ENCODE data around the gene BBLN.

BBLN gene

DNA sequence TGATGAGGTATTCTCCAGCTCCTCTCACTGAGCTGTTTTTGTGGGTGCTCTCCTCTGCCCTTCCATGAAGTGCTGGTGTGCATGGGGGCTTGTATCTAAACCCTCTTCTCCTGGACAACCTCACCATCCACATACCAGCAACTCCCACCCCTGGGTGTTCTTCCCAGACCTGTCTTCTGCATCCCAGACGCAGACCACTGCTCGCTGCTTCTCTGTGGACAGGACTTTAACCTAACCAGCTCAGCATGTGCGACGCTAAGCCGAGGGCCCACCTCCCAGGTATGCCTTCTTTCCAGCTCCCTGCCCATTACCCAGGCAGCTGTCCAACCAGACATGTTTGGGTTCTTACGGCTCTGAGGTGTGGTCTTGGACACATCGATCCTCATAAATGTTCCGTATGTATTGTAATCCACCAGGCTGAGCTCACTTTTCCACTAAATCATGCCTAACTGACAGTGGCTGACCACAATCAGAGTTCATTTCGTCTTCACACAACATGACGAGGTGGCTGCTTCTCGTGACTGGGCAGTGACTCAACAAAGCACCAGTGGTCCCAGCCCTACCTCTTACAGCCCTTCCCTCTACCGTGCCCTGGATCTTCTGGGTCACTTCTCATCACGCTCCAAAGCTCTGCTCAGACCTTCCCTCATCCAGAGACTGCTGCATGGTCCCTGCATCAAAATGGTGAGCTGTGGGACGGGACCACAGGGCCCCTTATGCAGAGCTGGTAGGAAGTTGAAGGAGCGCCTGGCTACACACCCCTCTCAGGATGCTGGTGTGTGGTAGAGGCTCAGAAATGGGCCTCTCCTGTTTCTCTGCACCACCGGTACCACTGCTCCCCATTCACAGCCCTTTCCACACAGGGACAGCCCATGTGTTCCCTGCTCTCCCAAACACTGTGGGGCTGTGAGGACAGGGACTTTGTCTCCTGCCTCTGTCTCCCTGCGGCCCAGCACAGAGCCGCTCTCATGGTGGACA, 23.0 kb upstream of the BBLN start:
- H3K36me3 ChIP-seq, result no peaks in the 10 kb centered on the region
- H3K4me3 ChIP-seq, result no peak overlapping the region
- no peaks in the 10 kb centered on the region for H3K9me3 ChIP-seq
- peaks cover 62% of the 10 kb centered on the region for H3K27me3 ChIP-seq
- no peak overlapping the region for H3K27ac ChIP-seq
- no peaks in the 10 kb centered on the region for H4K20me1 ChIP-seq
- TF ChIP-seq Cebpa-rat (IDR thresholded peaks at IDR 0.05), result no peak
- no peak overlapping the region for H3K9ac ChIP-seq
- H3K4me2 ChIP-seq, result no peak overlapping the region
- peaks cover 10% of the 10 kb centered on the region for H3K4me1 ChIP-seq

DNA sequence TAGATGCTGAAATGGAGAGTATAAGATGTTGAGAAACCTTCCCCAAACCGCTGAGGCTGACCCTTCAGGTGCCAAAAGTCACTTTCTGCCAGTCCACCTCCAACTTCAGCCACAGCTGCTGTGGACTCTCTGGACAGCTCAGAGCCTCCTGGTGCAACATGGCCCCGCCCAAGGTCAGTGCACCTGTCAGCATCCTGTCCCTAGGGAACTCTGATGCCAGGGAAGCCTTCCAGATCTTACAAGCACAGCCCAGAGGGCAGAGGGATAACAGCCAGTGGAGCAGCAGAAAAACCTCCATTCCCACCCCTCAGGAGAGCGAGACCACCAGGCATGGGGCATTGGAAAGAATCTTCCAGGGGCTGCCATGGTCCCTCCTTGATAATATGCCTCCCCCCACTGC, 22.1 kb upstream of the BBLN start:
- H3K4me1 ChIP-seq, result peaks cover 16% of the 10 kb centered on the region
- no peaks in the 10 kb centered on the region for H3K9me3 ChIP-seq
- no peaks in the 10 kb centered on the region for H4K20me1 ChIP-seq
- no peak overlapping the region for H3K4me2 ChIP-seq
- no peak overlapping the region for H3K27ac ChIP-seq
- peaks cover 53% of the 10 kb centered on the region for H3K27me3 ChIP-seq
- H3K36me3 ChIP-seq, result no peaks in the 10 kb centered on the region
- no peak overlapping the region for H3K4me3 ChIP-seq
- H3K9ac ChIP-seq, result no peak overlapping the region
- no peak for TF ChIP-seq Cebpa-rat (IDR thresholded peaks at IDR 0.05)

DNA sequence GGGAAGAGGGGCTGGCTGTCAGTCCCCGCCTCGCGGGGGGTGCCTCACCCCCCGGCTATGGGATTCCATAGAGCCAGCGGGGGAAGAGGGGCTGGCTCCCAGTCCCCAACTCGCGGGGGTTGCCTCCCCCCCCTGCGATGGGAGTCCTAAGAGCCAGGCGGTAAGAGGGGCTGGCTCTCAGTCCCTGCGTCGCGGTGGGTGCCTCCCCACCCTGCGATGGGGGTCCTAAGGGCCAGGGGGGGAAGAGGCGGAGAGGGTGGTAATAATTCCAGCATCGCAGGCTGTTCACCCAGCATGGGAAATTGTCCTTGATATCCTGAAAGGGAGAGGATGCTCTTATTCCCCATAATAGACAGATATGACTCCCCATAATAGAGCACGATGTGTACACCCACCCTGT, 20.4 kb upstream of the BBLN start:
- Histone ChIP-seq H3K9me3 (no peaks in the 10 kb centered on the region), H3K27ac (no peak overlapping the region), H4K20me1 (no peaks in the 10 kb centered on the region), H3K27me3 (peaks cover 37% of the 10 kb centered on the region), H3K36me3 (no peaks in the 10 kb centered on the region), H3K9ac (no peak overlapping the region), H3K4me2 (no peak overlapping the region), H3K4me3 (no peak overlapping the region), H3K4me1 (peaks cover 16% of the 10 kb centered on the region)
- TF ChIP-seq Cebpa-rat (IDR thresholded peaks at IDR 0.05), result no peak

DNA sequence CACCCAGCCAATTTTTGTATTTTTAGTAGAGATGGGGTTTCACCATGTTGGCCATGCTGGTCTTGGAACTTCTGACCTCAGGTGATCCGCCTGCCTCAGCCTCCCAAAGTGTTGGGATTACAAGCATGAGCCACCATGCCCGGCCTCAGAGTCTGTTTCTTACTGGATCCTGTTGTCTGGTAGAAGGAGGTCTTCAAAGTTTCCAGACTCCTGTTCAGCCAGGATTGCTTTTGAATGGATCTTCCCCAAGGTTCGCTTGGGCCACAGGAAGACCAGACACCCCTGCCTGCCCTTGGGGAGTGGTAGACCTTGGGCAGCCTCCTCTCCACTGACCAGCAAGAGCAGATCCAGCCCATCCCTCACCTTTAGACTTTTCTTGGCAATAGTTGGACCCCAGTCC, 18.5 kb upstream of the BBLN start:
- Histone ChIP-seq H3K36me3 (no peaks in the 10 kb centered on the region), H3K4me1 (peaks cover 27% of the 10 kb centered on the region), H3K9me3 (no peaks in the 10 kb centered on the region), H3K9ac (no peak overlapping the region), H3K4me2 (no peak overlapping the region), H3K27me3 (peaks cover 18% of the 10 kb centered on the region), H3K27ac (no peak overlapping the region), H4K20me1 (no peaks in the 10 kb centered on the region), H3K4me3 (no peak overlapping the region)
- no peak for TF ChIP-seq Cebpa-rat (IDR thresholded peaks at IDR 0.05)

DNA sequence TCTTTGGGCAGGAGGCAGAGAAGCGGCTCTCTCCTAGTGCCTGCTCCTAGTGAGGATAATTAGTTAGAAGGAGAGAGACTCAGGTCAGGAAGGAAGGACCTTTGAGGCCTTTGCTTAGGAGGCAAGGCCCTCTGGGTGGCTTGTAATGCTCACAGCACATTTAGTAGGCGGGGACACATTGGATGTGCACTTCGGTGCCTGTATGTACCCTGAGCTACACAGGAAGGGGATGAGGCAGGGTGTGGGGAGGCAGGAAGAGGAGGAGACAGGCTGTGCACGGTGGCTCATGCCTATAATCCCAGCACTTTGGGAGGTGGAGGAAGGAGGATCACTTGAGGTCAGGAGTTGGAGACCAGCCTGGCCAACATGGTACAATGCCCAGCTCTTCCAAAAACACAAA, 18.0 kb upstream of the BBLN start:
- peaks cover 13% of the 10 kb centered on the region for H3K27me3 ChIP-seq
- TF ChIP-seq Cebpa-rat (IDR thresholded peaks at IDR 0.05), result no peak
- no peak overlapping the region for H3K9ac ChIP-seq
- H3K4me3 ChIP-seq, result no peak overlapping the region
- H3K4me2 ChIP-seq, result peak overlapping the region; percentile 10; the same call in 1 of the 2 replicates
- H3K36me3 ChIP-seq, result no peaks in the 10 kb centered on the region
- H3K9me3 ChIP-seq, result no peaks in the 10 kb centered on the region
- no peaks in the 10 kb centered on the region for H4K20me1 ChIP-seq
- peaks cover 32% of the 10 kb centered on the region for H3K4me1 ChIP-seq
- no peak overlapping the region for H3K27ac ChIP-seq

DNA sequence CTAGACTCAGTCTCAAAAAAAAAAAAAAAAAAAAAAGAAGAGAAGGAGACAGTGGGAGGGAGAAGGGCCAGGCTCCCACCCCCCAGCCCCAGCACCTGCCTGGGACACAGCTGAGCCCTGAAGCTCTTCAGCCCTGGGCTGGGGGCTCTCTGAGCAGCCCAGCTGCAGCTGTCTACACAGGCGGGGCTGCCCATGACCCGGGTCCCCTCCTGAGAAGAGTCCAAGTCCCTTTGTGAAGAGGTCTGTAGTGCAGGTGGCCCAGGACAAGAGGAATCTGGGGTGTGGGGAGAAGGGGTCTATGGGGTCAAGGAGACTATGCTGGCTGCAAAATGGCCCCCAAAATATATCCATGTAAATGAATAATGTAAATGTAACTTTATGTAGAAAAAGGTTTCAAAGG, 17.5 kb upstream of the BBLN start:
- Histone ChIP-seq H3K9me3 (no peaks in the 10 kb centered on the region), H4K20me1 (no peaks in the 10 kb centered on the region), H3K36me3 (no peaks in the 10 kb centered on the region), H3K27me3 (peaks cover 8% of the 10 kb centered on the region), H3K4me3 (no peak overlapping the region), H3K9ac (no peak overlapping the region), H3K4me1 (peaks cover 32% of the 10 kb centered on the region), H3K4me2 (no peak overlapping the region), H3K27ac (no peak overlapping the region)
- TF ChIP-seq Cebpa-rat (IDR thresholded peaks at IDR 0.05), result no peak

DNA sequence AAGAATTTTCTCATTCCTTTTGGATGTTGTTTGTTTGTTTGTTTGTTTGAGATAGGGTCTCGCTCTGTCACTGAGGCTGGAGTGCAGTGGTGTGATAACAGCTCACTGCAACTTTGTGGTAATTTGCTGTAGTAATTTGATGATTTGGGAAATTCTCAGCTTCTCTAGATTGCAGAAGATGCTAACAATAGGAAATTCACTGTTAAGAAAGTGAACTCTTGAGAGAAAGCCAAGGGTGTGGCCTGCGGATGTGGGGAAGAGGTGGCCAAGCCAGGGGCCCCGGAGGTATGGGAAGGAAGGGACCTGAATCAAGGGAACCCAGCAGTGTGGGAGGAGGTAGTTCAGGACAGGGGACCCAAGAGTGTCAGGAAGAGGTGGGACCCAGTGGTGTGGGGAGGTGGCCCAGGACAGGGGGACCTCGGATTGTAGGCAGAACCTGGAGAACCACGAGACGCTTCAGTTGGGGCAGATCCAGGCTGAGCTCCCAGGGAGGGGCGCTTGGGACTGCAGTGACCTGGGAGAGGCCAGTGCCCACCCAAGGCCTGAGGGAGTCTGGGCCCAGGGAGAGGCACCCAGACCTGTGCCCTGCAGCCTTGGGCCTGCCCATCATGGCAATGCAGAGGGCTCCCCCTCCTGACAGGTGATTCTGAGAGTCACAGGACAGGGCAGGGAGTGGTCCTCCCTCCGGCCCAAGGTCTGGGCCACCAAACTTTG, 16.4 kb upstream of the BBLN start:
- TF ChIP-seq Cebpa-rat (IDR thresholded peaks at IDR 0.05), result no peak
- Histone ChIP-seq H3K4me1 (peaks cover 32% of the 10 kb centered on the region), H3K9me3 (no peaks in the 10 kb centered on the region), H3K36me3 (no peaks in the 10 kb centered on the region), H4K20me1 (no peaks in the 10 kb centered on the region), H3K9ac (no peak overlapping the region), H3K4me2 (no peak overlapping the region), H3K27ac (no peak overlapping the region), H3K27me3 (no peaks in the 10 kb centered on the region), H3K4me3 (no peak overlapping the region)

DNA sequence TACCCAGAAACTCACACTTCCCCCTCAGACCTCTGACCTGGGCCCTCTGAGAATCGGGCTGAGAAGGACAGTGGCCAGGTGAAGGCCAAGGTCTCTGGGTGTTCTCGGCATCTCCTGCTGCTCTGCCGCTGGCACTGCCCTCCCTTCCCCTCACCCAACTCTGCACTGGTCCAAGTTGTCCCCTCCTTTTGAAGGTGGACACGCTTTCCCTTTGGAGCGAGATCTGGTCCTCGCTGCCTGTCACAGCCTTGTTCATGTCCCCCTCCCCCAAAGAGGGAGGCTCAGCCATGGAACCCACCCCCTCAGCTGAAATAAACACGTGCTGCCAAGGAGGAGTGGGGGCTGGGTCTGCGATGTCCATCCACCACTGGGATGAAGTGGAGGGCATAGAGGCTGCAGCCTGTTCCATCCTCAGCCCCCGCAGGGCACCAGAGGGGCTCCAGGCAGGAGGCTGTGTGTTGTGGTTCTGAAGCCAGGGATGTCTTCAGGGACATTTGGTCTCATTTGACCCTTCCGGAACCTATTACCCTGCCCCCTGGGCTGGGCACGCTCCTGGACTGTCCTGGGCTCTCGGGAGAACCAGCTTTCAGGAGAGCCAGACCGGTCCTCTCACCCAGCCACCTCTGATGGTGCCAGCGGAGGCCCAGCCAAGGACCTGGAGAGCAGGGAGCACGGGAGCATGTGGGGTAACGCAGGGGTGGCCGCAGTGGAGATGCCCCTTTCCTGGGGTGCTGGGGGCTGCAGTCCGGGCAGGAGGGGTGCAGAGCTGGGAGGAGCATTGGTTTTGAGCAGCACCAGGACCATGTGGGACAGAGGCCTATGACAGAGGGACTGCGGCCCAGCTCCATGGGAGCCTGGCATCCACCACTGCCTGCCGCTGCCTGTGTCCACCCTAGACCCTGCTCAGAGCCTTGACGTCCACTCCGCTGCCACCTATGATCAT, 15.6 kb upstream of the BBLN start:
- H3K9me3 ChIP-seq, result no peaks in the 10 kb centered on the region
- no peaks in the 10 kb centered on the region for H4K20me1 ChIP-seq
- no peak overlapping the region for H3K27ac ChIP-seq
- no peak overlapping the region for H3K4me3 ChIP-seq
- no peaks in the 10 kb centered on the region for H3K36me3 ChIP-seq
- no peak overlapping the region for H3K9ac ChIP-seq
- no peak for TF ChIP-seq Cebpa-rat (IDR thresholded peaks at IDR 0.05)
- no peak overlapping the region for H3K4me2 ChIP-seq
- no peaks in the 10 kb centered on the region for H3K27me3 ChIP-seq
- H3K4me1 ChIP-seq, result peaks cover 32% of the 10 kb centered on the region

DNA sequence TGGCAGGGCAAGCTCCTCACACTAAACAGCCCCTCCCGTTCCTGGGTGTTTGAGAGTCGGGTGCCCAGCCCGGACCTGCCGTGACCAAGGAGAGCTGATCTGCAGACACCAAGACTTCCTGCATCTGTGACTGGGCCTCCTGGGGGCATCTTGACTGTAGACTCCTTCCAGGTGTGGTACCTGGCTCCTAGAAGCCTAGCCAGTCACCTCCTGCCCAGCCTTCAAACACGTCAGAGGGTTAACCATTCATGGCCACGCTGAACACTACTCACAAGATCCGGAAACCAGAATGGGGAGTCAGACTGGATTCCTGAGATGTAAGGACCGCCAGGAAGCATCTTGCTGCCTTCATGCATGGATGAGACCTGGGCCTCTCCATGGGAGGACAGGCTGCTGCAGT, 14.5 kb upstream of the BBLN start:
- Histone ChIP-seq H3K4me1 (peaks cover 32% of the 10 kb centered on the region), H3K27me3 (no peaks in the 10 kb centered on the region), H4K20me1 (no peaks in the 10 kb centered on the region), H3K4me2 (peak overlapping the region; percentile 71), H3K4me3 (no peak overlapping the region), H3K9ac (no peak overlapping the region), H3K9me3 (no peaks in the 10 kb centered on the region), H3K36me3 (no peaks in the 10 kb centered on the region), H3K27ac (no peak overlapping the region)
- TF ChIP-seq Cebpa-rat (IDR thresholded peaks at IDR 0.05), result no peak

Measured in BLaER1 (cell line).